C4-2B (cell line): ENCODE data around the gene LBHD1.

Experiments used
- CTCF ChIP-seq: fragments of 450-650 bp; conservative IDR thresholded peaks from 2 replicates; pipeline ENCODE4 v1.5.1; 2017; ENCODE audit warnings: mild to moderate bottlenecking
- ZFX ChIP-seq: fragments of 450-650 bp; IDR thresholded peaks from 2 replicates; pipeline ENCODE4 v1.6.1; 2017

- no peak for TF ChIP-seq CTCF
- no peak for TF ChIP-seq ZFX
These were observed 6.3 kb upstream of the LBHD1 start for GRCh38 chr11:62678433-62678769.
